GM18511 (cell line): ENCODE results near the gene AKT1S1.
"Not testable (repeated sequence)": the region's sequence is repeated elsewhere in the genome, so short reads cannot be mapped to it uniquely, and the experiment has no call there.

ENCODE experiments used
- ATAC-seq: cut with Tn5 transposase; IDR thresholded peaks from one replicate; pipeline ENCODE4 v1.9.1; 2021; ENCODE audit warnings: mild to moderate bottlenecking, moderate library complexity; ENCODE audit not compliant: unreplicated experiment

Gene AKT1S1

DNA sequence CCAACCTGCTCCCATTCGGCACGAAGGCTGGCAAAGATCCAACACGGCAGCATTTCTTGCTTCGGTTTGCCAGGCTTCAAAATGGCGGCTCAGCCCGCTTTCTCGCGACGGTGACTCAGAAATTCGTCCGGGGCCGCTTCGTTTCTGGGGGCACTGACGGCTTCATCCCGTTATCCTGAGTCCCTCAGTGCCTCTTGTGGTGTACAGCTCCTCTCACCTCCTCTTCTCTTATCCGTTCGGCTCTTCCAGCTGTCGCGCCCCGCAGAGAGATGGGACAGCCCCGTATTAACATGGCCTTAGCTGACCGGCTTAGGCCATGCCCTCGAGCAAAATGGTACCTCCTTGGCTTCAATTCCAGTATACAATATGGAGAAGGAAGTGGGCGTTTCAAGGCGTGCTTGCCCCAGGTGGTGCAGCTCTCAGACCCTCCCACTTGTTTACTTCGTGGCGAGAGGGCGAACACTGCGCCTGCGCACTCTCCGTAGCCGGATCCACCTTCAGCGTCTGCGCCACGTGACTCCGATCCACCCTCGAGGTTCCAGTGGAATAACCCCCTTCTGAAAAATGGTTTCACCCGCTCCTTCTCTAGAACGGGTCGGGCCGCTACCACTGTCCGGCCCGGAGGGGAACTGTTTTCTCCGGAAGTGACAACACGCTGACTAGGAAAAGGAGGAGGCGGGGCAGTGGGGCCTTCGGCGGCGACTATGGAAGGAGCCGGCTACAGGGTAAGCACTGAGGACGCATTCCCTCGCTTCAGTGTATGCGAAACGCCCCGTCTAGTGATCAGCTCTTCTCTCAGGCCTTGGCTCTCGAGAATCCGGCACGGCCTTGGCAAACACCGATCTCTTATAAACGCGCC lies at the start of gene AKT1S1, which contains the start of gene TBC1D17:
AKT1S1 (minus strand) TSS at position 336 of the 859 bp plus-strand sequence. CDS start 4,060 bp downstream, outside the sequence.
TBC1D17 (plus strand) TSS at position 683 of the 859 bp plus-strand sequence; CDS start at position 705, 22 bp downstream.
- peak; percentile 67 for ATAC-seq

DNA sequence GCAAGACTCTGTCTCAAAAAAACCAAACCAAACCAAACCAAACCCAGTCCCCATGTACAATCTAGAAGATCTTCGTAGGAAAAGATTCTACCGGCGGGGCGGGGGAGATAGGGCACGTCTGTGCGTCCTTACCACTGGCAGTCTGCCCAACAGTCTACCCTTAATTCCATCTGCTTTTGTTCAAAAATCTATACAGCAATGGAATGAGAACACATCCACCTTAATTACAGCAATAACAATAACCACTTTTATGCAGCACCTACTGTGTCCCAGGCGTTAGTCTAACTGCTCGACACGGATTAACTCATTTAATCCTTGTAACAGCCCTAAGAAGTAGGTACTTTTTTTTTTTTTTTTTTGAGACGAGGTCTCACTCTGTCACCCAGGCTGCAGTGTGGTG lies 49.4 kb upstream of the AKT1S1 start:
- no peak for ATAC-seq

DNA sequence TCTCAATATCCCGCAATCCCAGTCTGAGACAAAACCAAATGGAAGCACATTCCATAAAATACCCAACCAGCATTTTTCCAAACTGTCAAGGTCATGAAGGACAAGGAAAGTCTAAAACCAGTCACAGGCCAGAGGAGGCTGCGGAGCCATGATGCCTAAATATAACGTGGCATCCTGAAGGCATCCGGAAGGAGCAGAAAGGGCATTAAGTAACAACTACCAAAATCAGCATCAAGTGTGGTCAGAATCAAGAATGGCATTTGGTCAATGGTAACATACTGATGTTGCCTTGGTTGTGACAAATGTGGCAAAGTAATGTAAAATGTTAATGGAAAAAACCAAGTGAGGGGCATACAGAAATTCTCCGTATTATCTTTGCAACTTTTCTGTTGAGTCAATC lies 48.3 kb upstream of the AKT1S1 start:
- no peak for ATAC-seq

DNA sequence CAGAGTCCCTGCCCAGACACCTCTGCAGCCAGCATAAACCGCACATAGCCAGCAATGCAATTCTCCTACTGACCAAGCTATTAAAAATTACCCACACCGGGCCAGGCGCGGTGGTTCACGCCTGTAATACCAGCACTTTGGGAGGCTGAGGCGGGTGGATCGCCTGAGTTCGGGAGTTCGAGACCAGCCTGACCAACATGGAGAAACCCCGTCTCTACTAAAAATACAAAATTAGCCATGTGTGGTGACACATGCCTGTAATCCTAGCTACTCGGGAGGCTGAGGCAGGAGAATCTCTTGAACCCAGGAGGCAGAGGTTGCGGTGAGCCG lies 47.7 kb upstream of the AKT1S1 start:
- ATAC-seq = not testable (repeated sequence)

DNA sequence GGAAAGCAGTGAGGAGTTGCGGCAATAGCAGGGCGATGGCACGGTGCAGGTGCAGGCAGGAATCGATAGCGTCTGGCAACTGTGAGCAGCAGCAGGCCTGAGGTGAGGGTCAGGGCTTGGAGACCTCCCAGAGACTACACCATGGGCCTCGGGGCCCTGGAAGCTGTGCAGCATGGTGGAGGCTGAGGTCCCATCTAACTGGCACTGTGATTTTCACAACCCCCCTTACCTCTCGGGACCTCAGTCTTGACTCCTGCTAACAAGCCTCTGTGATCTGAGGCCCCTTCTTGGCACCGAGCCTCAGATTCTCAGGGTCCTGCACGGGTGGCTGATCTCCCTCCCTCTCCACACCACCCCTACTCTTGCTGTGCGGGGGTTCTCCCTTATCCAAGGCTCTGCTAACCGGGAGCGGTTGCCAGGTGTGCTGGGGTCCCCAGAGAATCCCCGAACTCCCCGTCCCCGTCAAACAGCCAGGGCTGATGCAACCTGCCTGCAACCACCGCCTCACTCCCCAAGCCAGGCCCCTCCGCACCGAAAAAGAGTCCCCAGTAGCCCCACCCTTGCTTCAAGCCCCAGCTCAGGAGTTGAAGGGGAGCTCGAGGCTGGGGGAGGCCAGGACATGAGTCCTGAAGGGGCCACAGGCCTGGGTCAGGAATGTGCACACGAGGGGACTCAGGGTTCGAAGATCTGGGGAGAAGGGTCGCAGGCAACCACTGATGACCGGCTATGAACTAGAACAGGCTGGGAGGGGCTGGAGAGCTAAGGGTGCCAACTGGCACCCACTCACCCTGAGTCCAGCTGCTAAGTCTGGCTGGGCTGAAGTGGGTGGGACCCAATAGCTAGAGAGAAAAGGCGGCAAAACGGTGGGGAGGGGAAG lies 47.1 kb upstream of the AKT1S1 start:
- ATAC-seq = no peak

DNA sequence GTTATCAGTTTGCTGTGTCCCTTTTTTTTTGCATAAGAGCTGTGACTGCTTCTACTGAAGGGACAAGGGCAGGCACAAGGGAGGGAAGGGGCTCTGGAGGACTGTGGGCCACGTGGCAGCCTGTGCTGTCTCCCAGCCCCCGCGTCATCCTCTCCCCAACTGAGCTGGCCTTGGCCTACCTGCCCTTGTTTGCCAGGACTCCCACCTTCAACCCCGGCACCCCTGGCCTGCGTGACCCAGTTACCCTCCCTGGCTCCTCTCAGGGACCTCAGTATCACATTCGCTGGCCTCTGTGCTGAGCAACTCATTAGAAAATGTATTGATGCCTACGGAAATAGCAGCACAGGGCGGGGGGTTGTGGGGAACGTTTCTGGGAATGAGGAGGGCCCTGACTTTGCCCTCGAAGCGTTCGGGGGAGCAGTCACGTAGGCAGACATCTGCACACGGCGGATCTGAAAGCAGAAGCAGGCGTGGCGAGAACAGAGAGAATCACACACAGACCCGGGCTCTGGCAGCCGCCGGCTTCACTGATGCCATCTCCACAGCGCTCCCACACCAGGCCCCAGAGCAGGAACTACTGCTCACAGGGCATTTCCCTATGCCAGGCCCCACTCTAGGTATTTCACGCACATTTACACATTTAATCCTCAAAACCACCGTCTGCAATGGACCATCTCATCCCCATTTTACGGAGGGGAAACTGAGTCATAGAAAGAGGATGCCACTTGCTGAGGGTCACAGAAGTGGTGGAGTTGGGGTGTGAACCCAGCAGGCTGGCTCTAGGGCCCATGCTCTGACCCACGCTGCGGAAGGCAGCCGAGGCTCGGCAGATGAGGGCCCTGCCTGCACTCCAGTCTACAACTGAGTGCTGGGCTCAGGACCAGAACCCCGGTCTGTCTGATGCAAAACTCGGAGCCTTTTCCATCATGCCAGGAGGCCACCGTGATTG lies 46.2 kb upstream of the AKT1S1 start:
- no peak for ATAC-seq

DNA sequence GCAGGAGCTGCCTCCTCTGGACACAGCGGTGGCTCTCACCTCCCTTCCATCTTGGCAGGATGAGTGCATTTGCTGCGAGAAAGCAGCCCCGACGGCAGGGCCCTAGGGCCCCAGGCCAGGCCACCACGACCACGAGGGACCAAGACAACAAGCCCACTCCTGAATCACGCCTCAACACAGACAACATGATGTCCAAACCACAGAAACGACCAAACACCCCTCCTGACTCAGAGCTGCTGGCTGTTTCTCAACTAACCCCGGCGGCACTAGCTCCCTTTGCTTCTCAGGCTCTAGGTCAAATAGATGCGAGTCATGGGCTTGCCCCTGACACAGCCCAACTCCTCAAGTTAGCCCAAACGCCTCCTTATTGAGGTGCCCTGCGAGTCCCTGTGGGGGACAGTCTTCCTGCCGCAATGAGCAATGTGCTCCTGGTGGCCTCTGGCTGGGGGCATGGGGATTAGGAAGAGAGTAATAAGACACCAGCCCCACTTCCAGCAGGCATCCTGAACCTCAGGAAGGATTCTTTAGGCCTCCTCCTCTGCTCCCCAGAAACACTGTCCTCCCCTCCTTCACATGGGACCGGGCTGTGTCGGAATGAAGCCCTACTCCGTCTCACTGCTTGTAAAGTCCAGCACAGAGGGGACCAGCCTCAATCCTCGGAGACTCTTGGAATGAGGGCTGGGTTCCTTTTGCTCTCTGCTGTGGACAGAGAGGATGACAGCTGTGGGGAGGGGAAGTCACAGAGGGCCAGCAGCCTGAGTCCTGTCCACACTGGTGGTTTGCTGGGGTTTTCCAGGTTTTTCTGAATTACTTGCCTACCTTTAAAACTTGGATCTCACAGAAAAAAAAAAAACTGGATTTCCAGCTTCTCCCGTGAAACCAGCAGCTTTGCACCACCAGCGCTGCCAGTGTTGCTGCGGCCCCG lies 45.0 kb upstream of the AKT1S1 start:
- ATAC-seq = no peak

DNA sequence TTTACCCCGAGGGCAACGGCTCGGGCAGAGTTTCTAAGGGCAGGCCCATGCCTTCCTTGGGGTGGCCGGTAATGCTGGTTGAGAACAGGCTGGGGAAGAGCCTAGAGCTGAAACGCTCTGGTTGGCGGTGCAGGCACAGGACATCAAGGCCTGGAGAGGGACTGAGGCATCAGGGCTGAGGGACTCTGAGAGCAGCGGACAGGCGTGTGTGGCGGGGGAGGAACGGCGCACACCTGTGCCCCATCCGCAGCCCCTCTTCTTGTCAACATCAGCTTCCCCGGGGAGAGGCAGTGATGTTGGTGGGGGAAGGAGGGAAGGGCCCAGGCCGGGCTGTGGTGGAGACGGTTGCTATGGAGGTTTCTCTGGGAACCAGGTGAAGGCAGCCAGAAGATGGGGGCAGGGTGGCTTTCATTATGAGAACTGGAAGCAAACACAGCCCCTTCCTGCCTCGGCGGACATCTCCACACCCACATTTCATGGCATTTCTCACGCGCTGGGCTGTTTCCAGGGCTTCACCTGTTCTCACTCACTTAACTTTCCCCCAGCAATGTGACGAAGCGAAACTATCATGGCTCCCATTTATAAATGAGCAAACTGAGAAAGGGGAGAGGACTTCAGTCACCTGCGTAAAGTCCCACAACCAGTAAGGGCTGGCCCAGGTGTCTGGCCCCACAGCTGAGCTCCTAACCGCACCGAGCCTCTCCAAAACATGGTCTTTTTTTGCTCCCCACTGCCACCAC lies 43.6 kb upstream of the AKT1S1 start:
- no peak for ATAC-seq

DNA sequence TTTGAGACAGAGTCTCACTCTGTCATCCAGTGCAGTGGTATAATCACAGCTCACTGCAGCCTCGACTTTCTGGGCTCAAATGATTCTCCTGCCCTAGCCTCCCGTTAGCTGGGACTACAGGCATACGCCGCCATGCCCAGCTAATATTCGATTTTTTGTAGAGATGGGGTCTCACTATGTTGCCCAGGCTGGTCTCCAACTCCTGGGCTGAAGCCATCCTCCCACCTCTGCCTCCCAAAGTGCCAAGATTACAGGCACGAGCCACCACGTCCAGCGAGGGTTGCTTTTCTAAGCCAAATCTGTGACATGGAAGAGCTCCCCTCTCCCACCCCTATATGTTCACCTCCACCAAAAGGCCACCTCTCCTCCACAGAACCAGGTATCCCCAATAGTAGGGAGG lies 40.9 kb upstream of the AKT1S1 start:
- ATAC-seq = no peak

DNA sequence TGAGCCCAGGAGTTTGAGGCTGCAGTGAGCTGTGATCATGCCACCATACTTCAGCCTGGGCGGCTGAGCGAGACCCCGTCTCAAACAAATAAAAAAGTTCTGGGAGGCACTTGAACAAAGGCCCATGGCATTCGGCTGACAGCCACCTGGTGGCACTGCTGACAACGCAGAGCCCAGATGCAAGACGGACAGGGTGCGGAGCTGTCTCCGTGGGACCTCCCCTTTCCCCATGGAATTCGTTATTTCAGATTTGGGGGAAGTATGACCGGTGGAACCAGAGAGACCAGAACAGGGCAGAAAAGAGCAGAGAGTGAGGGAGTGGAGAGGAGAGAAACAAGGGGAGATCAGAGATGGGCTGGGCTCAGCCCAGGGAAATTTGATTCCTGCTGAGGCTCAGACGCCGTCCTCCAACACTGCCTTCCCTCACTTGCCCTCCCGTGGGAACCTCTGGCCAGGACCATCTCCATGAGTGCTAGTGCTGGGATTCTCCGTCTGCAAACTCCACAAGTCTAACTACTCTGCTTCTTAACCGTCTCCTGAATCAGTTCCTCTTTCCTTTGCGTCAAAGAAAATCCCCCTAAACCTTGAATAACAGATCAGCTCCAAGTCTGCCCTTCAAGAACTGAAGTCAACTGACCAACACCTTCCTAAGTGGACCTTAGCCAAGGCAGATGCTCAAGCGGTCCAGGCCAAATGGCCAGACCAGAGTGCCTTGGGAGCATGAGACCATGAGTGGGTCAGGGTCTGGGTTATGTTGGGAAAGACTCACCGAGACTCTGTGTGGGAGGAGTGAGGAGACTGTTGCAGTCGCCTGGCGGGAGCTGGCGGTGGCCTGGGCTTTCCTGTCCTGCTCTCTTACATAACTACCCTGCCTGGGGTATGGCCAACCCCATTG lies 39.9 kb upstream of the AKT1S1 start:
- ATAC-seq = no peak

DNA sequence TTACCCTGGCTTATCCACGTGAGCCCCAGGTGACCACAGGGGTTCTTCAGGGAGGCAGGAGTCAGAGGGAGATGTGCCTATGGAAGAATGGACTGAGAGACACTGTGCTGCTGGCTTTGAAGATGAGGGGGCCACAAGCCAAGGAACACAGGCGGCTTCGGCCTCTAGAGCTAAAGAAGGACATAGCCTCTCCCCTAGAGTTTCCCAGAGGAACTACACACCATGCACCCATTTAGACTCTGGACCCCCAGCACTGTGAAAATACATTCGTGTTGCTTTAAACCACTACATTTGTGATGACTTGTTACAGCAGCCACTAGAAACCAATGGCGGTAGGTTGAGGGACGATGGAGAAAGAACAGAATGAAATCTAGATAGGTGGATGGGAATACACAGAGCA lies 38.1 kb upstream of the AKT1S1 start:
- ATAC-seq = no peak

DNA sequence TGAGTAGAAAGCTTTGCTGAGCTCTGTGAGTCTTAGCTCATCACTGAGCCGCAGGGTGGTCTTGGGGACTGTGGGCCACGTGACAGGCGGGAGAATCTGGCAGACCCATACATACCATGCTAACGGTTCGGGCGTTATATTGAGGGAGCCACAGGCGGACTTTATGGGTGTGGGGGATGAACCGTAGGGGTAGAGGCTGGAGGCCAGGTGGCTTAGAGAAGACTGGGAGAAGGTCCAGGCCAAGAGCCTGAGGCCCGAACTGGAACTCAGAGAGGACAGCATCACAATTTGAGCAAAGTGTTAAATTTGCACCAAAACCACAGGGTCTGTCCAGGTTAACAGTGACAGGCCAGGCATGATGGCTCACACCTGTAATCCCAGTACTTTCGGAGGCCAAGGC lies 36.6 kb upstream of the AKT1S1 start:
- ATAC-seq = no peak

DNA sequence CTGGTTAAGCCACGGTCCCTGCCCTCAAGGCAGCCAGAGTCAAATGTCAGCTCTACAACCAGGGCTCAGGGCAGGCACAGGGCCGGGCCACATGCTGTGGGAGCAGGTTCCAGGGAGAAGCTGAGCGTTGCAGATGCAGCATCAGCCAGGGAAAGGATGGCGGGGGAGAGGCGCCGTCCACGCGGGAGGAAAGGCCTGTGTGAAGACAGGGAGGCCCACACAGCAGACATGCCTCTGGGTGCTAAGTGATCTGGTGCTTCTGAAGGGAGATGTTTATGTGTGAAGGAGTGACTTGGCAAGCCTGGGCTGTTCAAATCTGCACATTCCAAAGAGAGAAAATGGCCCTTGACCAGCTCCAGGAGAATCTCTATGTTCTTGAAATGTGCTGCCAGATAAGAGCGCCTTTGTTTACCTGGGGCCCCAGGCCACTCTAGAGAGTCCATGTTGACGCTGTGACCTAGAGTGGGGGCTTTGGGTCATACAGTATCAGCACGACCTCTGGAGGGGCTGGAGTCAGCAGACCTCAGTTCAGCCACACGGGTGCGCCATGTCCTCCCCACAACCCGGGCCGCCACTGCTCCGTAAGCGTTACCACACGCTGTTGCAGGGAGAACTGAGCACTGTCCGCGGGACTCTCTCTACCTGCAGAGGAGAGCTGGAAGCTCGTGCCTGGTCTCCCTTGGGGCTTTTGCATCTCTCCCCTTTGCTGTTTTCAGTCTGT lies 36.0 kb upstream of the AKT1S1 start:
- ATAC-seq = no peak

DNA sequence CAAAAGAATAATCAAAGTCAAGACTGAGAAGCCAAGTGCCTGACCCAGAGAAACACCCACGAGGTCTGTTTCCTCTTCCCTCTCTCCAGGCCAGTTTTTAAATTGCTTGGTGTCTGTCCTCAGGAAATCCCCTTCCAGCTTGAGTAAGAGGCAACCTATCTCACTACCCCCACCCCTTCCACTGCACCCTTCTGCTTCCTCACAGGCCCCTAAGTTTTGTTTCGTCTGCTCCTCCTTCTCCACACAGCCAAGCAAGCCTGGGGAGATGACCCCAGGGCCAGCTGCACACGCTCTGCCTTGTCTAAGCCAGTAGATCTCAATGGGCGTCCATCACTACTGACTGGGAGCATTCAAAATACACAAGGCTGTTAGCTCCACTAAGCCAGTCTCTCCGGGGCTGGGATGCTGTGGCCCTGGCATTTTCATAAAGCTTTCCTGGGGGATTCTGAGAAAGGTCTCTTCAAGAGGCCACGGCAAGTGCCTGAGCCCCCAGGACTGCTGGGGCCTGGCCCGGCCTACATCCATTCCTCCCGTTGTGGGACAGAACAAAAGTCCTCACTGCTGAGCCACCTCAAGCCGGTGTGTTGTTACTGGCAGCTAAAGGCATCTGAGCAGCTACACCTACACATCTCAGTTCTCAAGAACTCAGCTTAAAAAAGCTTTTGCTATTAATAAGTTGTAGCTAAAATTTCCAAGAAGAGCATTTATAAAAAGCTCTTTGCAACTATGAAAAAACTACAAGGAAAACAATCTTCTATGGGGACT lies 34.4 kb upstream of the AKT1S1 start:
- peak; percentile 64 for ATAC-seq

DNA sequence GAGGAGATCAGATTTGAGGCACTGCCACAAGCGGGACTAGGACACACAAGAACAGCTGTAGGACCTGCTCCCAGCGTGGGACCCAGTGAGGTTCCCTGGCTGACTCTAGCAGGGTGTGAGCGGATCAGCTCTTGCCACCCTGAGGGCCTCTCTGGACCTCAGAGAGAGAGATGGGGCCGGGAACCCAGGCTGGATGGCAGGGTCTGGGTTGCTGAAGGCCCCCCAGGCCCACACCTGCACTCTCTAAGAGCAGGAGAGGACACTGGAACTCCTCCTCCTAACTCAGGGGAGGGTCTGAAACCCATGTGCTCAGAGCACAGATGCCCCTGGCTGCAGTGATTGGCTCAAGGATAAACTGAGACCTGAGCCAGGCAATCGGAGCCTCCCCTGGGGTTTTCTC lies 33.0 kb upstream of the AKT1S1 start:
- ATAC-seq = no peak
